NCI-H1105 (cell line): ENCODE measurements around the gene WASF3.

Experiments used
- DNase-seq: peaks from one replicate; lab custom pipeline; 2025; lab: John Stamatoyannopoulos, UW

The WASF3 gene

DNA sequence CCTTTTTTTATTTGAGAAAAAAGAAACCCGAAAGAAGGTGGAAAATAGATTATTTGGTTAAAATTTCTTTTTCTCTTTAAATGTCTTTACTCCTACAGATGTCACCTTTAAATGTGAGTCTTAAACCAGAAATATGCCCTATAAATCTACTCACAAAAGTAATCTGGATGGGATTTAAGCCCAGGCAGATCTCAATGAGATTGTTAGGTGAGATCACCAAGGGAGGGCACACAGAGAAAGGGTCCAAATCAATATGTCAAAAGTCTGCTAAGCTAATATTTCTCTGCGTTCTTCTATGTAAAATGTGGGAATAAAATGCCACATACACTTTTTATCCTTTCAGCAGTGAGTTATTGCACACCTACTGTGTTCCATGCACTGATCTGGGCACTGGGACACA is 32.9 kb downstream of the WASF3 start:
- no peak for DNase-seq

DNA sequence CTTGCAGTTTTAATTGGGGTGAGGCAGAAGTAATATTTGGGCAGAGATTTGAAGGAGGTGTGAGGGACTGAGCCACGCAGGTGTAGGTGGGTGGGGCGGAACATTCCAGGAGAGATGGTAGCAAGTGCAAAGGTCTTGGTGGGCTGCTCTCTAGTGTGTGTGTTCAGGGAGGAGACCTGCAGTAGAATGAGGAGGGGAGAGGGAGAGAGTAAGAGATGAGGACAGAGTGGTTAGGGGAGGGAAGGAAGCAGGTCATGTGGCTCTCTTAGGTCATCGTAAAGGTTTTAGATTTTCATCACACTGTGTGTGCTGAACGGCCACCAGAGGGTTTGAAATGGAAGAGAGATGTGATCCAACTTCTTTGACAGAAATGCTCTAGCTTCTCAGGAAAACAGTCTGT is 33.5 kb downstream of the WASF3 start:
- no peak for DNase-seq

DNA sequence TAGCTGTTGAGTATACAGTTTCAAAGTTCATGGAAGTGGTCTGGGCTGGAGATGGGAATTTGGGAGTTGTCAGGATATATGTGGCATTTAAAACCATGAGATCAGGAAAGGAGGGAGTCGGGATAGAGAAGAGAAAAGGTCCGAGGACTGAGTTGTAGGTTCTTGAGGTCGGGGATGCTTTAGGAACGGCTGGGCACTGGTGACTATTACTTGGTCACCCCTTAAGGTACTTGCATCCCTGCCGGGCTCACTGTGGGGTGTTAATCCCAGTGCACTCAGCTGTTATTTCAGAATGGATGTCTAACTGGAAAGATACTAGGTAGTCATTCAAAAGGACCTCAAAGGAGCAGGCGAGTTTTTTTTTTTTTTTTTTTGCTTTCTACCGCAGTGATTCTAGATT is 34.2 kb downstream of the WASF3 start:
- no peak for DNase-seq

- no peak for DNase-seq
These were observed 36.2 kb downstream of the WASF3 start for GRCh38 chr13:26593661-26594060.

GRCh38 chr13:26594363-26594762 is 36.9 kb downstream of the WASF3 start:
- no peak for DNase-seq

DNA sequence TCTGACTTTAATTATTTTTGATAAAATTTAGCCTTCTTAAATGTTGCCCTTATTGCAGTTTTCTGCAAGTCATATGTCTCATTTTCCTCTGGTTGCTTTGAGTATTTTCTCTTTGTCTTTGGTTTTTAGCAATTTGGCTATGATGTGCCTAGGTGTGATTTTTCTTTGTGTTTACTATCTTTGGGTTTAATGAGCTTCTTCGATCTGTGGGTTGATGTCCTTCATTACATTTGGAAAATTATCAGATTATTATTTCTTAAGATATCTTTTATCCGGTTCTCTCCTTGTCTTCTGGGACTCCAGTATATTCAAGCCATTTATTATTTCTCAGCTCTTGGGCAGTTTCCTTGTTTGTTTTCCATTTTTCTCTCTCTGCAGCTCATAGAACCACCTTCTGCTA is 39.0 kb downstream of the WASF3 start:
- no peak for DNase-seq

DNA sequence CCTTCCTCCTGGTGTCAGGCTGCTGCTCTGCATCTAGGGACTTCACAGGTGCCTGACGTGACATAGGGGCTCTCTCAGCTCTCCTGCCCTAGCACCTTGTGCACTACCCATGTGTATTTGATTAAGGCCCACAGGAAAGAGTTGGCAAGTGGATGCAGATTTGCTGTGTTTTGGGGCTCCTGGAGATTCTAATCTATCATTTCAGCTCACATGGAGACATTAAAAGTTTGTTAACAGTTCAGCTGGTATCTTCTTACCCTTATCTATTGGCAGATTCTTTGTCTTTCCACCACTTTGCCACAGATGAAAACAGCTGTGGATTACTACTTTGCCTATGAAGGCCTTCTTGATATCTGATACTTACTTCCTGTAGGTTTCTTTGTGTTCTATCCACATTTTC is 41.9 kb downstream of the WASF3 start:
- DNase-seq, result no peak

DNA sequence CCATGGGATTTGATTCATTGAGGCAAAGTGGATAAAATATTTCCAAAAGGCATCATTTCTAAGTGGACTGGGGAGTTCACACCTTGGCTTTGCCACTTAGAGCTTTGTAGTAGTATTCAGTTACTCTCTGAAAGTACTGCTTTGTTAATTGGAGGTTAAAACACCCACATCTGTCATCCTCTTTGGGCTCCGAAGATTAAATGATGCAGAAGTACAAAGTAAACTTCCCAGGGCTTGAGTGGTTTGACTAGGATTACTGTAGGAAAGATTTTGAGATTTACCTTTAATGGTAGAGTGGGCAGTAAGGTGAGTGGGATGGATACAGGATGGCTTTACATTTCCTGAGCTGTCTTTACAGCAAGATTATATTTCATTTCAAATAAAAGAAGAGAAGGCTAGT is 42.4 kb downstream of the WASF3 start:
- no peak for DNase-seq

- DNase-seq, result no peak
These were observed 42.9 kb downstream of the WASF3 start for GRCh38 chr13:26600343-26600742.

- no peak for DNase-seq
These were observed 44.2 kb downstream of the WASF3 start for GRCh38 chr13:26601669-26602068.

DNA sequence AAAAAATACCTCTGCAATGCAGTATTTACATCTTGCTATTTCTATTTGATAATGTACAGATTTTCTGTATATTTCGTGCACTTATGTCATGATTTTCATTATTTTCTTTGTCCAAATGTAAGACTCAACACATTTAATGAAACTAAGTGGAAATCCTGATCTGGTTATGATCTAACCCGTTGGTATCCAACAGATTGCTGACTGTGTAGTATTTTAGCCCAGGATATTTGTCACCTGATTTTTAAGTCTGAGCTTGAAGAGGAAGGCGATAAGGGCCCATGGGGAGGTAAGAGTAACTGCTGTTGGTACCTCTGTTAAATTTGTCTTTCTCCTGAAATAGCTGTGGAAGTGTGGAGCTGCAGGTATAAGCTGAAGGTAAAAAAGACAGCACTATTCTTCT is 45.3 kb downstream of the WASF3 start:
- DNase-seq, result no peak

GRCh38 chr13:26604784-26605545 is 47.5 kb downstream of the WASF3 start:
- no peak for DNase-seq

GRCh38 chr13:26605845-26606244 is 48.4 kb downstream of the WASF3 start:
- DNase-seq, result no peak

GRCh38 chr13:26606631-26607030 is 49.1 kb downstream of the WASF3 start:
- no peak for DNase-seq

DNA sequence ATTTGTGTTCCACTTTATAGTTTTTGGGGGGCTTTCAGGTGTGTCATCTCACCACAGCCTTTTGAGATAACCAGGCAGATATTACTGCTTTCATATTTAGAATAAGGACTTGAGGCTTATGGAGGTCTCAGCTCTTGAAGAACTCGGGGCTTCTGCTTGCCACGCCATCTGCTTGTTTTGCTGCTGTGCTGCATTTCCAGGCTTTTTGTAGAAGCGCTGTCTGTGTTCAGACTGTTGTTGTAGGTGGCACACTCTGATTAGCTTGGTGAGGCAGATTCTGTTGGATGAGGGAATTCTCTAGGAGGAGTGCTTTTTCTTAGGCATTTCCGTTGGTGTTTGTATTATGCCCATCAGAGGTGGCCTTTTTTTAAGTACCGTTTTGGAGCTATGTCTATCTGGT is 57.2 kb downstream of the WASF3 start:
- no peak for DNase-seq

- DNase-seq, result no peak
These were observed 58.6 kb downstream of the WASF3 start for GRCh38 chr13:26616126-26616525.

- DNase-seq, result no peak
These were observed 61.2 kb downstream of the WASF3 start for GRCh38 chr13:26618726-26619125.

GRCh38 chr13:26619358-26619757 is 61.9 kb downstream of the WASF3 start:
- DNase-seq, result no peak

- no peak for DNase-seq
These were observed 64.4 kb downstream of the WASF3 start for GRCh38 chr13:26621731-26622401.

DNA sequence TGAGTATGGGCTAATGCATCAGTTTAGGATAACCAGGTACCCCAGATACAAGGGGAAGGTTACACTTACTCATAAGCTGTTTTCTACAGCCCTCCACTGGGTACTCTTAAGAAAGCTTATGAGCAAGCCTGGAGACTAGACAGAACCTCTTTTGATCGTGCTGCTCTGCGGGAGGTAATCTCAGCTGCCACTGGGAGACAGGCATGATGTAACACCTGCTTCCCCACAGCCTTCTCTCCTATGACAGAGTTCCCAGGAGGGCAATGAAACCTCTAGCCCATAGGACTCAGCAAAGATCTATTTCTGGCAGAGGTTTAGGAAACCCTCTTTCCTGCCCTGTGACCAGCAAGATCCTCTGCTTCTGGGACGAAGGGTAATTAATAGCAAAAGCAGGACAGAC is 65.6 kb downstream of the WASF3 start:
- no peak for DNase-seq

DNA sequence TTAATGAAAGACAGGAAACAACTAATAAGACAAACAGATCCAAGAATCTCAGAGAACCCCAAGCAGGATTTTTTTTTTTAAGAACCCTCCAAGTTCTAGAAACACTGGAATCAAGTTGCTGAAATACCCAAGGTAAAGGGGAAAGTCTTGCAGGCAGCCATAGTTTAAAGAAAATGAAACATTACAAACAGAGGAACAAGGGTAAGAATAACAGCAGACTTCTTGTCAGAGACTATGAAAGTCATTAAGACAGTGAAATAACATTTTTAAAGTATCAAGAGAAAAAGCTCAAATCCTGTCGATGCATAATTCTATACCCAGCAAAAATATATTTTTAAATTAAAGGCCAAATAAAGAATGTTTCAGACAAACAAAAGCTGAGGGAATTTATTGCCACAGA is 67.1 kb downstream of the WASF3 start:
- no peak for DNase-seq

DNA sequence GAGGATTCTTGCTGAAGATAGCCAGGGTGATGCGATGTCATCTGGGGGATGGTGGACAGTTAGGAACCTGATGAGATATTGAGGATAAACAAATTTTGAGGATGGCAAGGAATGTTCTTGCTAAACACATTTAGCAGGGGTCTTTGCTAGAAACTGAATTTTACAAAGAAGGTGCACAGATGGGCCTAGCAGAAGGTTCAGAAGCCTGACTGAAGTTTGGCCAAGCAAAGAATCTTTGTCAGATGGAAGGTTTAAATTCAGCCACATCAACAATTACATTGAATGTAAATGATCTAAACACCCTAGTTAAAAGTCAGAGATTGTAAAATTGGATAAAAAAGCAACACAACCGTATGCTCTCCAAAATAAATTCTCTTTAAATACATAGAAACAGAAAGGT is 68.8 kb downstream of the WASF3 start:
- DNase-seq, result no peak

DNA sequence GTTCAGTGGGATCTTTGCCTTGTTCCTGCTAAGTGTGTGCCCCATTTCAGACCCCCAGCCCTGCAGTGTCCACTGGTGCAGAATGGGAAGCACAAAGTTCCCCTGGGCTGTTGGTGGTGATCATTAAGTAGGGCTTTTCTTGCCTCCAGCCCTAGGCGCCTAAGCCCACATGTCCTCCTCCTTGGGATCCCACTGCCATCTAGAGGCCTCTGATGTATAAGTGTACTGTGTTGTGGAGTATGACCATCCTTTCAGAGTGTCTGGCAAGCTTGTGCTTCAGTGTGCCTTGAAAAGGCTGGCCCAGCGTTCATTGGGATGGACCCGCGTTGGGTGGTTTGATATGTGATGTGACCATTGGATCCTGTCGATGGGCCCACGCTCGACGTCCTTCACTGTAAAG is 71.2 kb downstream of the WASF3 start:
- DNase-seq, result no peak

DNA sequence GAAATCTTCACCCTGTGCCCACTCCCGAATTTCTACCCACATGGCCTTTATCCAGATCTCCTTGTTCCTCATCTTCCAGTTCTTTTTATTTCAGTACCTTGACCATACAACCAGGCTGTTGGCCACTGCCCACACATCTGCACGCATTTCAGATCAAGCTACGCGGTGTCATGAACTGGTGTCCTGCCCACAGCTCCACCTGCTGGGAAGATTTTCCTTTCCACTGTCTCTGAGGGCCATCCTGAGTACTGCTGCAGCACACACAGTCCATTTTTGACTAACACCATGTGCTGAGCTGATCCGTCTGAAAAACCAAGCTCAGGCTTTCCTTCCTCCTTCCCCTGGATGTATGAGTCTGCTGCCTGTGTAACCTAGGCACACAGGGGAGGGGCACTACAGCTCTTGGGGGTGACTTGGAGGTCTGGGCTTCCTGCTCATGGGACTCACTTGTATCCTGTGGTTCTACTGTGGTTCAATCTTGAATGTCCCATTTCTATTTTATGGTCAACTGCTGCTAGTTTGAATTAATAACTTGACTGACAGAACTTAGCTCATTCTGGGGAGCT is 71.9 kb downstream of the WASF3 start:
- no peak for DNase-seq
